Right lobe of liver (tissue), 4 donors: ENCODE data around the gene POLR2C.

Experiments used
- CTCF ChIP-seq, 4 donors: fragments of 200-600 bp in 3 of 4; fragments of 450-650 bp in 1 of 4; IDR thresholded peaks; one replicate each; pipeline versions ENCODE4 v1.5.1 to v1.8.0; 2016 to 2022; ENCODE audit warnings: antibody characterized with exemption in 4 of 4, mild to moderate bottlenecking in 2 of 4
- POLR2A ChIP-seq: fragments of 450-650 bp; IDR thresholded peaks from one replicate; pipeline ENCODE4 v1.6.1; 2017; ENCODE audit warnings: antibody characterized with exemption, mild to moderate bottlenecking
- donor health status: DM: no; HTN: no; CAD: no.
- donor health status: DM: no; HTN: no; CAD: no.
- donor health status: DM: no; HTN: yes; CAD: no.

- TF ChIP-seq CTCF (IDR thresholded peaks at IDR 0.05) = no peak
- no peak for TF ChIP-seq POLR2A
Measured at GRCh38 chr16:57479205-57479975, 16.9 kb downstream of the POLR2C start.
